Measurements from ENCODE around the gene HOXA7.

Gene HOXA7

DNA sequence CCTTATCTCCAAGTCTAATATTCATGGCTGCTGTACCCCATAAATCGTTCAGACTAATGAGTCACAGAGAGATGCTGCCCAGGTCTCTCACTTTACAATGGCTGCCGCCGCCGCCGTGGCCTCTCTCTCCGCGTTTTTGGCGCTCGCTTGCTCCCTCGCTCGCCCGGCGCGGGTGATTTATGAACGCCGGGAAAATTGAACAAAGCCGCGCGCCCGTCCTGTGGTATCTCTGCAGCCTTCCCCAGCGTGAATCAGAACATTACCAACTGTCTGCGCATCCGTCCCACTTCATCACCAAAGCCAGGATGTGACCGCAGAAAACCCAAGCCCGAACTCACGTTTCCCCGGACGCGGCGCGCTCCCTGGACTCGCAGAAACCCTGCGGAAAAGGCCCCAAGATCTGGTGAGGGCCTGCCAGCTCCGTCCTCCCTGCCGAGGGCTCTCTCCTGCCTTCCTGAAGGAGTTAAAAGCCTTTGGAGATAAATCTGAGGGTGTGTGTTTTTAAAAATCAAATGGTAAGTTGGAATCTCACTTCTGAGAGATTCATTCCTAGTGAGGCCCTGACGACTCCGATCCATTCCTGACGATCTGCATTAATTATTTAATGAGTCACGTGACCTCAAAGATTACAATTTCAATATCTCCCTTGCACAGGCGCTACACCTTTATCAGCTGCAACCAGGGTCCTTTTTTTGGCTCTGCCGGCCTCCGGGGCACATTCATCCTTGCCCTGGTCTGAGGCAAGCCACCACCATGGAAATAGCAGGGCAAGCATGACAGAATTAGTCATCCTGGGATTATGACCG lies 32.2 kb downstream of the HOXA7 start:
- in situ Hi-C loops (cut with HindIII; ENCODE audit: low sequenced_read_pairs): no loop called here

DNA sequence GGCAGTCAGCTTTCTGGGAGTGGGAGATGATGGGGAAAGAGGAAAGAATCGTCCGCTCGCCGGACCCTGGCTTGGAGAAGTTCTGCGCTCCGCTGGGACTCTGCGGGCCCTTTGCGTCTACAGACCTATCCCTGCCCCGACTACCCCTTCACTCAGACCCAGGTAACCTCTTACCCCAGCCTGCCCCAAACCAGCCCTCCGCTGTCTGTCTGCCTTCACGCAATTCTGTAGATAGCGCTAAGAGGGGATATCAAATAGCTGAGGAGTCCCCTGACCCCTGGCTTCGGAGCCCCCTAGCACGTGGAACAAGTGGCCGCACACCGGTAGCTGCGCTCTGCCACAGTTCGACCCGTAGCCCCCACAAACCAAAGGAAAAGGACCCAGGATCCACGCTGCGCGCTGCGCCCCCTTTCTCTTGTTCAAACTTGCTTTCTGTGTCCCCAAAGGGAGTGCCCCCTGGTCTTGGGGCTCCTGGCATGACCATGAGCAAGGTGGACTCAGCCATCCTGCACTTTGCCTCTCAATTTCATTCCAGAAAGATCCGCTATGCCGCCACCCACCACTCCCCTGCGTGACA lies 32.9 kb downstream of the HOXA7 start:
- in situ Hi-C loops (cut with HindIII; ENCODE audit: low sequenced_read_pairs): no loop called here

GRCh38 chr7:27123007-27123476 lies 33.4 kb downstream of the HOXA7 start:
- in situ Hi-C loops (cut with HindIII; ENCODE audit: low sequenced_read_pairs): no loop called here

- in situ Hi-C loops (cut with HindIII; ENCODE audit: low sequenced_read_pairs): no loop called here
These were observed 34.2 kb downstream of the HOXA7 start for GRCh38 chr7:27122077-27122910.

GRCh38 chr7:27121684-27122076 lies 34.8 kb downstream of the HOXA7 start:
- in situ Hi-C loops (cut with HindIII; ENCODE audit: low sequenced_read_pairs): no loop called here

GRCh38 chr7:27119412-27119911 lies 37.0 kb downstream of the HOXA7 start:
- in situ Hi-C loops (cut with HindIII; ENCODE audit: low sequenced_read_pairs): no loop called here

DNA sequence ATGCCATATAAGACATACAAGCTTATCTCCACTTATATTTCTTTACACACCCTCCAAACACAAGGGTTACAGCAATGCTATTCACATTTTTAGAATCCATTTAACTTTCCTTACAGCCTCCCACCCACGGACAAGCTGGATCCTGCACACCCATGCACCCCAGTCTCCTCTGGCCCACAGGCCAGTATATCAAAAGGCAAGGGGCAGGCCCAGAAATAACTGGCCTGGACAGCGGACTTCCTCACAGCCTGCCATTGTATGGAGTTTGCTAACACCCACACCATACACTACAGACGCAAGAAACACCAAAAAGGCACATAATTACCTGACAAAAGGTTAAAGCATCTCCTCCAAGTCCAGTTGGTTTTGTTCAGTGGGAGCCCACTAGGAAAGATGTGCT lies 37.9 kb downstream of the HOXA7 start:
- in situ Hi-C loops (cut with HindIII; ENCODE audit: low sequenced_read_pairs): no loop called here

GRCh38 chr7:27117887-27118491 lies 38.5 kb downstream of the HOXA7 start:
- in situ Hi-C loops (cut with HindIII; ENCODE audit: low sequenced_read_pairs): no loop called here

DNA sequence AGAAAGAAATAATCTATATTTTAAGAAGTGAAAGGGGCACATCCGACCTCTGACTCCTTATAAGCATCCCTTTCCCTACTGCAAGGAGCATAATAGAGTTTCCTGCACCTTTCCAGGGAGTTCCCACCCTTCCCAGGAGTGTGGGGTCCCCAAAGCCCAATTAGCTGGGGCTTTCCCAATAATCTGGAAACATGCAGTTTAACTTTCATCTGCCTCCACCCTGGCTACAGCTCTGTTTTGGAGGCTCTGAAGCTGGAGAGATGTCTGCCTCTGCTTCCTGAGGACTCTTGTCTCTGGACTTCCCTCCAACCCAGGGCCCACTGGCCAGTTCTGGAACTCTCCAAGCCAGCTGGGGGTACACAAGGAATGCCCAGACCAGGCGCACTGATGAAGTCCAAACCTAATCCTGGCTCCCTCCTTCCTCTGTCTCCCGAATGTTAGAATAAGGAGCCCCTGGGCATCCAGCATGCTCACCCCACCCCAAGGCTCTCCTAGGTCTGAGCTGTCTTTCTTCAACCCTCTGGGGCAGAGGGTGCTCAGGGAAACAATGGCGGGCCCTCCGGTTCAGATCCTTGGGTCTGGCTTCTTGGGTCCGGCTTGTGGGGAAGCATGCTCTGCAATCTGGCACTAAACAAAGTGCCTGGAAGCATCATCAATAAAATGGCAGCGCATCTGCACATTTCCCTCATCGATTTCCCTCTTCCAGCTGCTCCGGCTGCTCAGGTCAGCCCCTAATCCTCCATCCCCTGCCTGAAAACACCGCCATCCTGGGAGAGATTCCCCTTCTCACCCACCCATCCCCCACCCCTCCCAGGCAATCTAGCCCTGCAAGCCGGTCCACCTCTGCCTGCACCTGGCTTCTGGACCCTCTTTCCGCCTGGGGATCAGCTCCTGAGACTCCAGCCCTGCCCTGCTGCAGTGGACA lies 39.3 kb downstream of the HOXA7 start:
- in situ Hi-C loops (cut with HindIII; ENCODE audit: low sequenced_read_pairs): no loop called here

- in situ Hi-C loops (cut with HindIII; ENCODE audit: low sequenced_read_pairs): no loop called here
These were observed 40.2 kb downstream of the HOXA7 start for GRCh38 chr7:27116031-27116961.

- in situ Hi-C loops (cut with HindIII; ENCODE audit: low sequenced_read_pairs): no loop called here
These were observed 41.1 kb downstream of the HOXA7 start for GRCh38 chr7:27115221-27116026.

- in situ Hi-C loops (cut with HindIII; ENCODE audit: low sequenced_read_pairs): no loop called here
These were observed 41.6 kb downstream of the HOXA7 start for GRCh38 chr7:27114881-27115220.

DNA sequence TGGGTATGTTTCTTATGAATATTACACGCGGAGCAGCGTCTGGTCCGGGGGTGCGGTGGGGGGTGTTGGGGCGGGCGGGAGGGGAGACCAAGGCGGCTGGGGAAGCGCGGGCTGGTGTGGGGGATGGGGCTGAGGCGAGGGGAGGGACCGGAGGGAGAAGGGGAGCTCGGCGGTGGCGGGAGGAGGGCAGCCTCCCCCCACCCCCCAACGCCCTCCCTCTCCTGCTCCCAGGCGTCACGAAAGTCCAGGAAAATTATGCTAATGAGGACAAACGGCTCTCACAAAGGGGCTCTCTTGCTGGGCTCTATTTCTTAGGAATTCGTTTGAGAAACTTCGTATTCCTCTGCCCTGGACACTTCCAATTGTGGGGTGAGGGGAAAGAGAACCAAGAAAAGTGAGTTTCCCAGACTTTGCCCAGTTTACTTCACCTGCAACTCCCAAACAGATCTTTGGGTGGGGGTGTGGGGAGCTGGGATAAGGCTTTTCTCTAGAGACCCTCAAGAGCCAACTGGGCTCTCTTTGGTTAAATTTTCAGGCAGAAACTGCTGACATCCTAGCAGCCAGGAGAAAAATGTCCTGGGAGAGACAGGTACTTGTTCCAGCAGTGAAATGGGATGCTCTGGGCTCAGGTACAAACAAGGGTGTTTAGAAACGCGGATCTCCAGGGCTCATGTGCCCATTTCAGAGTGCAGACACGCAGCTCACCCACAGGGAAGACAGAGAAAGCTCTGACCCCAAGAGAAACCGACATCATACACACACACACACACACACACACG lies 42.3 kb downstream of the HOXA7 start:
- in situ Hi-C loops (cut with HindIII; ENCODE audit: low sequenced_read_pairs): no loop called here

GRCh38 chr7:27112955-27113949 lies 43.2 kb downstream of the HOXA7 start:
- in situ Hi-C loops (cut with HindIII; ENCODE audit: low sequenced_read_pairs): no loop called here

DNA sequence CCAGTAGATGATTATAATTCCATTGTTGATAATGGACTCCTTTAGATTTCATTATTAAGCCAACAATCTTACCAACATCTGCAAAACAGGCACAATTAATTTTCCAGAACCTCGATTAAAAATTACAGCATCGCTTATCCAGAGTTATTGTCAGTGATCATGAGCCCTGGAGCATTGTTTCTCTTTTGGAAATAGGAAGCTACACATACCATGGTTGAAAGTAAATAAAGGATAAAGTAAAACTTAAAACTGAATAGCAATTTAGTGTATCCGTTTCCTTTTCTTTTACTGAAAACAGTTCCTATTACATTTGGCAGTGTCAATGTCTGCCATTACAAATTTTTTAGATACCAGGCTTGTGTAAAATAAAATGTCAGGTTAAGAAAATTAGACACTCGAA lies 44.1 kb downstream of the HOXA7 start:
- in situ Hi-C loops (cut with HindIII; ENCODE audit: low sequenced_read_pairs): no loop called here

DNA sequence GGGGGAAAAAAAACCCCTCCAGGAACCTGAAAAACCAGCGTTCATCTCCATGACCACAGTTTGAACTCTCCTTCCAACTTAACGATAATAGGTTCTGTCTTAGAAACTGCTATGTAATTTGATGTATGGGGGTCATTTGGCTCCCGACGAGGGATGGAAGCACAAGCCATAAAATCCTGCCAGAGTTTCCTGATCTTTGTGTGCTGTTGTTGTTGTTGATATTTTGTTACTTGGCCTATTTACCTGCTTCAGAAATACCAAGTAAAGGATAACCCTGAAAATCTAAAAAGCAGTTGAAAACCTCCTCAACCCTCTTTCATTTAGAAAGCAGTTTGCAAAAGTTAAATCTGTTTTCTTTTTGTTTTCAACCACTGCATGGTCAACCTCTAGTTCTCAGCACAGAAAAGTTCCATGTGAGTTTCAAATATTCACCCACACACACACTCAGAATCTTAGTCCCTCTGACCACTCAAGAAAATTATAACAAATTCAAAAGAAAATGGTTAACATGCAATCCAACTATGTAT lies 44.7 kb downstream of the HOXA7 start:
- in situ Hi-C loops (cut with HindIII; ENCODE audit: low sequenced_read_pairs): no loop called here

Data from DLD1 (cell line).